Measurements from ENCODE around the gene BIVM. TPM values are rescaled to one million over a fixed set of nuclear protein-coding genes. Genes with fewer than 3 reads are reported as not detected.

BIVM gene
- polyA plus RNA-seq, 1 donor (not counting 4 experiments of a cell fraction or from before 2014, with no cell fraction given) = 20.7 TPM

DNA sequence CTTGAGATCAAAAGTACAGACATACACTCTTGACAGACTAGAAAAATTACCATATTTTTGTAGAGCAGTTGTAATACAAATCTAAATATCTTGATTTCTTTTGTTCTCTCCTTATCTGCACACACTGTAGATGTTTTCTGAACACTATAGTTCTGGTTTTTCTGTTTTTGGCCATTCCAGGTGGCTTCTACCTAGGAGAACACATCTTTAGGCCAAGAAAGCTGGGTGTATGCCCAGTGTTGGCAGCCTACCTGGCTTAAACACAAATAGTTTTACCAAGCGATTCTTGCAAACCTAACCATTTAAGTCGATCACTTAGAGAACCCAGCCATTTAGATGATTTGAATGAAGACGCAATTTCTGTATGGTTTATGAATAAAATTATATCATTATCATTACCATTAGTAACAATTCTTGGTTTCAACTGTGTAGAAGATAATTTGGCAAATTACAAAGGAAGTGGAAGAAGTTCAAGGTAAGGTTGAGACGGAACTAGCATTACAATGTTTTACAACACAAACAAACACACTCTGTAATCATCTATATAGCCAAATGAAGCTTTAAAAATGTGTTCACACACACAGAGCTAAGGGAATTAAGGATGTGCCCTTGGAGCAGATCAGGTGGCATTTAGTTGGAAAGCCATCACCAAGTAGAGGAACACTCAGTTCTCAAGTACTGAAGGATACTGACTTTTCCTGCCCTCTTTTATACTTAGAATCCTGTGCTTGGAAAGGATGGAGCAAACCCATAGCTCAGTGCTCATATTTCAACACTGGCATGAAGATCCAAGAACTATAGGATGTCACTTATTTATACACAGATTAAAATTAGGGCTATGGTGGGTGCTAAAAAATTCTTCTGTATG, 83.1 kb downstream of the BIVM start:
- FAIRE-seq (no peak), DNase-seq (ENCODE audit: low read depth, low spot score) (no peak)
- Histone ChIP-seq H4K20me1 (ENCODE audit: control insufficient read depth, extremely low read depth, insufficient read depth, low read length) (no peaks in the 10 kb centered on the region), H3K36me3 (ENCODE audit: control insufficient read depth in 2 of 2, extremely low read depth in 1 of 2, insufficient read depth in 2 of 2, low read length in 2 of 2) (peaks cover 0 to 3% of the 10 kb centered on the region in 2 experiments), H3K4me3 (ENCODE audit: control insufficient read depth in 2 of 3, extremely low read depth in 1 of 3, insufficient read depth in 2 of 3, low read depth in 1 of 3, low read length in 3 of 3) (no peak overlapping the region), H2AFZ (ENCODE audit: control insufficient read depth, low read length) (no peak overlapping the region), H3K4me2 (ENCODE audit: control insufficient read depth, extremely low read depth, insufficient read depth, low read depth, low read length) (no peak overlapping the region), H3K4me1 (ENCODE audit: control insufficient read depth, extremely low read depth, insufficient read depth, low read length) (no peaks in the 10 kb centered on the region), H3K27me3 (ENCODE audit: control insufficient read depth, extremely low read depth, insufficient read depth, low read length) (no peaks in the 10 kb centered on the region), H3K79me2 (ENCODE audit: control insufficient read depth, insufficient read depth, low read length) (no peaks in the 10 kb centered on the region), H3K9me1 (ENCODE audit: control insufficient read depth, extremely low read depth, insufficient read depth, low read length) (no peaks in the 10 kb centered on the region), H3K9ac (ENCODE audit: control insufficient read depth, extremely low read depth, insufficient read depth, low read length) (no peak overlapping the region), H3K27ac (ENCODE audit: control insufficient read depth, insufficient read depth, low read length) (no peak overlapping the region), H3K9me3 (ENCODE audit: control insufficient read depth, low read depth, low read length) (no peaks in the 10 kb centered on the region)
- dilution Hi-C loops (cut with MboI; ENCODE audit: extremely low pct_ligation_motif_present, low sequenced_read_pairs) = no loop called here
- no peak for TF ChIP-seq EZH2 (IDR thresholded peaks at IDR 0.05; ENCODE audit: low read length)
- TF ChIP-seq, protein P1, sequence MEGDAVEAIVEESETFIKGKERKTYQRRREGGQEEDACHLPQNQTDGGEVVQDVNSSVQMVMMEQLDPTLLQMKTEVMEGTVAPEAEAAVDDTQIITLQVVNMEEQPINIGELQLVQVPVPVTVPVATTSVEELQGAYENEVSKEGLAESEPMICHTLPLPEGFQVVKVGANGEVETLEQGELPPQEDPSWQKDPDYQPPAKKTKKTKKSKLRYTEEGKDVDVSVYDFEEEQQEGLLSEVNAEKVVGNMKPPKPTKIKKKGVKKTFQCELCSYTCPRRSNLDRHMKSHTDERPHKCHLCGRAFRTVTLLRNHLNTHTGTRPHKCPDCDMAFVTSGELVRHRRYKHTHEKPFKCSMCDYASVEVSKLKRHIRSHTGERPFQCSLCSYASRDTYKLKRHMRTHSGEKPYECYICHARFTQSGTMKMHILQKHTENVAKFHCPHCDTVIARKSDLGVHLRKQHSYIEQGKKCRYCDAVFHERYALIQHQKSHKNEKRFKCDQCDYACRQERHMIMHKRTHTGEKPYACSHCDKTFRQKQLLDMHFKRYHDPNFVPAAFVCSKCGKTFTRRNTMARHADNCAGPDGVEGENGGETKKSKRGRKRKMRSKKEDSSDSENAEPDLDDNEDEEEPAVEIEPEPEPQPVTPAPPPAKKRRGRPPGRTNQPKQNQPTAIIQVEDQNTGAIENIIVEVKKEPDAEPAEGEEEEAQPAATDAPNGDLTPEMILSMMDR (optimal IDR thresholded peaks at IDR 0.05 in 1 of 3, IDR thresholded peaks at IDR 0.05 in 1 of 3, conservative IDR thresholded peaks at IDR 0.05 in 1 of 3; ENCODE audit: extremely low read depth in 1 of 3, insufficient read depth in 2 of 3, low read length in 3 of 3) = no peak

Other genes with a start within 250 kb of the BIVM start
- 21.0 to 41.2 TPM (median 31.7 TPM) in 3 replicates for gene TPP2, start 202.1 kb upstream of the BIVM start, polyA plus RNA-seq
- not detected in 3 replicates for gene METTL21C, start 104.1 kb upstream of the BIVM start, polyA plus RNA-seq
- 7.0 to 16.9 TPM (median 11.6 TPM) in 3 replicates for gene TEX30, start 25.3 kb upstream of the BIVM start, polyA plus RNA-seq
- 5.5 to 8.8 TPM (median 6.4 TPM) in 3 replicates for gene POGLUT2, start 143 bp upstream of the BIVM start, polyA plus RNA-seq
- gene ERCC5, start 46.9 kb downstream of the BIVM start, polyA plus RNA-seq = 27.0 to 40.3 TPM (median 35.4 TPM) in 3 replicates